H9 (cell line): ENCODE data around the gene SGIP1. TPM values are rescaled to one million over a fixed set of nuclear protein-coding genes. Genes with fewer than 3 reads are reported as not detected.

ENCODE experiments used
- DNase-seq: peaks from one replicate; pipeline ENCODE4 v3.0.0-alpha.2; 2017
- H2AFZ ChIP-seq: one replicate; pipeline ENCODE4 v1.6.1; 2013; ENCODE audit warnings: mild to moderate bottlenecking, low read length, control low read depth, moderate library complexity
- H2AK5ac ChIP-seq: 2 replicates; pipeline ENCODE4 v1.6.1; 2013; ENCODE audit warnings: low read length, control low read depth, mixed read lengths; ENCODE audit not compliant: insufficient read length
- H2BK120ac ChIP-seq: one replicate; pipeline ENCODE4 v1.6.1; 2013; ENCODE audit warnings: low read depth, mild to moderate bottlenecking, low read length, control low read depth, inconsistent platforms; ENCODE audit not compliant: poor library complexity, severe bottlenecking
- H2BK12ac ChIP-seq: 2 replicates; pipeline ENCODE4 v1.6.1; 2013; ENCODE audit warnings: low read length, control low read depth, mixed read lengths, low read depth; ENCODE audit not compliant: insufficient read length
- H2BK15ac ChIP-seq: 2 replicates; pipeline ENCODE4 v1.6.1; 2013; ENCODE audit warnings: low read depth, low read length, control low read depth
- H2BK20ac ChIP-seq: one replicate; pipeline ENCODE4 v1.6.1; 2013; ENCODE audit warnings: low read depth, mild to moderate bottlenecking, low read length, control low read depth, inconsistent platforms; ENCODE audit not compliant: poor library complexity, severe bottlenecking
- H2BK5ac ChIP-seq: 2 replicates; pipeline ENCODE4 v1.6.1; 2013; ENCODE audit warnings: low read length, control low read depth, mixed read lengths; ENCODE audit not compliant: insufficient read length
- H3K14ac ChIP-seq: 2 replicates; pipeline ENCODE4 v1.6.1; 2013; ENCODE audit warnings: low read length, control low read depth; ENCODE audit not compliant: insufficient read depth
- H3K18ac ChIP-seq: 2 replicates; pipeline ENCODE4 v1.6.1; 2013; ENCODE audit warnings: low read depth, mild to moderate bottlenecking, mixed read lengths, low read length, control low read depth; ENCODE audit not compliant: insufficient read length
- H3K23ac ChIP-seq: 2 replicates; pipeline ENCODE4 v1.6.1; 2013; ENCODE audit warnings: low read length, control low read depth, mixed read lengths, low read depth; ENCODE audit not compliant: insufficient read length
- H3K23me2 ChIP-seq: 2 replicates; pipeline ENCODE4 v1.6.1; 2013; ENCODE audit warnings: low read depth, mild to moderate bottlenecking, mixed read lengths, low read length, control low read depth; ENCODE audit not compliant: insufficient read length, poor library complexity, severe bottlenecking
- H3K27ac ChIP-seq: 2 replicates; pipeline ENCODE4 v1.5.1; 2013; ENCODE audit warnings: low read length, control low read depth, mixed read lengths, low read depth; ENCODE audit not compliant: insufficient read length
- H3K27me3 ChIP-seq: 2 replicates; pipeline ENCODE4 v1.6.1; 2013; ENCODE audit warnings: low read length, control low read depth, inconsistent platforms; ENCODE audit not compliant: insufficient read depth
- H3K4ac ChIP-seq: 2 replicates; pipeline ENCODE4 v1.6.1; 2013; ENCODE audit warnings: low read depth, mild to moderate bottlenecking, control low read depth, inconsistent platforms, low read length, moderate library complexity
- H3K4me1 ChIP-seq: 2 replicates; pipeline ENCODE4 v1.6.1; 2013; ENCODE audit warnings: low read length, control low read depth, inconsistent platforms; ENCODE audit not compliant: insufficient read depth
- H3K4me2 ChIP-seq: 2 replicates; pipeline ENCODE4 v1.6.1; 2013; ENCODE audit warnings: low read length, control low read depth, mixed read lengths; ENCODE audit not compliant: insufficient read length, insufficient read depth
- H3K56ac ChIP-seq: 2 replicates; pipeline ENCODE4 v1.6.1; 2013; ENCODE audit warnings: low read depth, mild to moderate bottlenecking, mixed read lengths, low read length, control low read depth; ENCODE audit not compliant: insufficient read length
- H3K79me1 ChIP-seq: 2 replicates; pipeline ENCODE4 v1.6.1; 2013; ENCODE audit warnings: low read depth, mild to moderate bottlenecking, moderate library complexity, low read length, control low read depth, inconsistent platforms; ENCODE audit not compliant: insufficient read depth, poor library complexity, severe bottlenecking
- H3K79me2 ChIP-seq: 2 replicates; pipeline ENCODE4 v1.6.1; 2013; ENCODE audit warnings: low read length, control low read depth, inconsistent platforms; ENCODE audit not compliant: insufficient read depth
- H3K9ac ChIP-seq: 2 replicates; pipeline ENCODE4 v1.6.1; 2013; ENCODE audit warnings: low read length, control low read depth, mixed read lengths; ENCODE audit not compliant: insufficient read length; ENCODE audit errors: extremely low read depth
- H3K9me3 ChIP-seq: one replicate; pipeline ENCODE4 v1.6.1; 2013; ENCODE audit warnings: low read depth, low read length, inconsistent platforms; ENCODE audit not compliant: control insufficient read depth
- H3T11ph ChIP-seq: one replicate; pipeline ENCODE4 v1.6.1; 2013; ENCODE audit warnings: mild to moderate bottlenecking, low read length, control low read depth, inconsistent platforms
- H4K20me1 ChIP-seq: one replicate; pipeline ENCODE4 v1.6.1; 2013; ENCODE audit not compliant: control insufficient read depth, insufficient read length, insufficient read depth
- H4K5ac ChIP-seq: 2 replicates; pipeline ENCODE4 v1.6.1; 2013; ENCODE audit warnings: low read depth, mild to moderate bottlenecking, mixed read lengths, low read length, control low read depth; ENCODE audit not compliant: insufficient read length
- H4K8ac ChIP-seq: replicated peaks from 2 replicates; pipeline ENCODE4 v1.6.1; 2013; ENCODE audit warnings: low read length, control low read depth, mixed read lengths, low read depth; ENCODE audit not compliant: insufficient read length
- H4K91ac ChIP-seq: 2 replicates; pipeline ENCODE4 v1.6.1; 2013; ENCODE audit warnings: low read depth, mild to moderate bottlenecking, moderate library complexity, mixed read lengths, low read length, control low read depth; ENCODE audit not compliant: insufficient read length
- H3K27ac Mint-ChIP-seq, 3 experiments: 2 replicates in 2 of 3; 3 replicates in 1 of 3; pipeline ENCODE4 v1.8.0; 2020 to 2021; ENCODE audit warnings: mixed read lengths in 3 of 3, mild to moderate bottlenecking in 1 of 3, moderate library complexity in 1 of 3
- H3K27me3 Mint-ChIP-seq: 2 replicates; pipeline ENCODE4 v1.8.0; 2021; ENCODE audit warnings: low read depth, mild to moderate bottlenecking, moderate library complexity, mixed read lengths
- H3K36me3 Mint-ChIP-seq, 3 experiments: 2 replicates in 2 of 3; 3 replicates in 1 of 3; pipeline ENCODE4 v1.8.0; 2020 to 2021; ENCODE audit warnings: low read depth in 3 of 3, mixed read lengths in 3 of 3; ENCODE audit not compliant: insufficient read depth in 1 of 3
- H3K4me1 Mint-ChIP-seq, 2 experiments: 2 replicates each; pipeline ENCODE4 v1.8.0; 2020; ENCODE audit warnings: mixed read lengths in 2 of 2
- H3K4me3 Mint-ChIP-seq, 2 experiments: 2 replicates in 1 of 2; 3 replicates in 1 of 2; pipeline ENCODE4 v1.8.0; 2020 to 2021; ENCODE audit warnings: mild to moderate bottlenecking in 2 of 2, mixed read lengths in 2 of 2, moderate library complexity in 1 of 2
- H3K9me3 Mint-ChIP-seq, 2 experiments: 2 replicates in 1 of 2; 3 replicates in 1 of 2; pipeline ENCODE4 v1.8.0; 2020; ENCODE audit warnings: mild to moderate bottlenecking in 2 of 2, mixed read lengths in 2 of 2, moderate library complexity in 1 of 2
- WGBS: extraction: QIAGEN DNeasy Blood & Tissue Kit; methylation state at CpG from one replicate; pipeline ENCODE4 v1.1.7; 2013; ENCODE audit warnings: missing lambda C conversion rate, low lambda C conversion rate, mixed read lengths; ENCODE audit not compliant: insufficient read length; ENCODE audit errors: extremely low coverage; 5-methylcytosine and 5-hydroxymethylcytosine counted together
- total RNA-seq: library from RNA; stranded (reverse); gene quantifications from 2 replicates; pipeline ENCODE4 v1.2.1, GENCODE V29; 2021
- TF ChIP-seq, protein P1 (sequence below): fragments of 200-600 bp; sonication (generic); conservative IDR thresholded peaks from 3 replicates; pipeline ENCODE4 v1.8.0; 2021; ENCODE audit warnings: antibody characterized with exemption, mild to moderate bottlenecking

Gene SGIP1
- total RNA-seq, 1 experiment from 2014 or later: 1.5 TPM

DNA sequence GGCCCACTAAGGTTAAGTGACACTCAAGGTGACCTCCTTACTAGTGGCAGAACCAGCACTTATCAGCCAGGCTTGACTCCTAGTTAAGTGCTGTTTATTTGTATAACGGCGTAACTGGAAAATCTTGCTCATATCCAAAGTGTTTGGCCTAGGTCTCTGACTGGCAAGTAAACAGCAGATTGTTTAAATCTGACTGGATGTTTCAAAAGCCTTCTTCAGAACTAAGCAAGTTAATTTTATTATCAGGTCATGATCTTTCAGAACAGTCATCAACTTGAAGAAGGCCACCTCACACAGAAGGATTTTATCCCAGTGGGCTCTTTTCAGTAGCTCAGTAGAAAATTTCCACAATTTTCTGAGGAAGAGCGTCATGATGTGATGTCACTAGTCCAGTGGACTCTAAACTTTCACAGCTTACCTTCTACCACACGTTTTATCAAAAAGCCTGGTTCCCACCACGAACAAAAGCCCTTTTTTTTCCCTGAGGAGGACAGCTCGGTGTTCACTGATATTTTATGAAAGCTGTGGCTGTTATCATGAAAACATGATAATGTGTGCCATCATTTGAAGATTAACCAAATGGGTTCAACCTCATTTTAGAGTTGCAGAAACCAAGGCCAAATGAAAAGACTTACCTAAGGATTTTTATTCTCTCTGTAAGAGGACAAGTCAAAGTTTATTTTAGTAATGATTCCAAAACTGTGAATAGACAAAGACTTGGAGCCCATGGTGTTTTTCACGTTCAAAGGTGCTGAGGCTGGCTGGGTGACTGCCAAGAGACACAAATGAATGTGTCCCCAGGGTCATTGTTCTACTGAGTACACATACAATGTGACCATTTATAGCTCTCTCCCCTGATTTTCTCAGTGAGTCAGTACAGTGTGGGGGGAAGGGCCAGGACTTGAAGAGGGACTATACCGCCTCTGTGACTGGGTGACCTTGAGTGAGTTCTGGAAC lies 9.1 kb downstream of the SGIP1 start:
- H3T11ph ChIP-seq: no peak overlapping the region
- H2BK5ac ChIP-seq: no peak overlapping the region
- H3K27me3 ChIP-seq: no peaks in the 10 kb centered on the region
- H3K4me3 Mint-ChIP-seq: no peak overlapping the region
- H3K27ac ChIP-seq: no peak overlapping the region
- no peak overlapping the region for H3K23ac ChIP-seq
- H2BK15ac ChIP-seq: no peak overlapping the region
- peaks cover 10 to 19% of the 10 kb centered on the region in 2 experiments for H3K4me1 Mint-ChIP-seq
- H2AK5ac ChIP-seq: no peak overlapping the region
- no peak overlapping the region for H3K9ac ChIP-seq
- no peak overlapping the region for H2BK20ac ChIP-seq
- H3K23me2 ChIP-seq: no peaks in the 10 kb centered on the region
- H2AFZ ChIP-seq: no peak overlapping the region
- no CpG with 5 or more reads among the region's 8 CpGs for WGBS
- H3K14ac ChIP-seq: no peak overlapping the region
- peaks cover 5% of the 10 kb centered on the region for H3K4me1 ChIP-seq
- no peak overlapping the region for H3K4ac ChIP-seq
- no peaks in the 10 kb centered on the region for H3K27me3 Mint-ChIP-seq
- H3K9me3 Mint-ChIP-seq: no peaks in the 10 kb centered on the region
- no peaks in the 10 kb centered on the region for H3K9me3 ChIP-seq
- DNase-seq: no peak
- no peaks in the 10 kb centered on the region for H3K36me3 Mint-ChIP-seq
- H3K27ac Mint-ChIP-seq: no peak overlapping the region
- TF ChIP-seq, protein P1, sequence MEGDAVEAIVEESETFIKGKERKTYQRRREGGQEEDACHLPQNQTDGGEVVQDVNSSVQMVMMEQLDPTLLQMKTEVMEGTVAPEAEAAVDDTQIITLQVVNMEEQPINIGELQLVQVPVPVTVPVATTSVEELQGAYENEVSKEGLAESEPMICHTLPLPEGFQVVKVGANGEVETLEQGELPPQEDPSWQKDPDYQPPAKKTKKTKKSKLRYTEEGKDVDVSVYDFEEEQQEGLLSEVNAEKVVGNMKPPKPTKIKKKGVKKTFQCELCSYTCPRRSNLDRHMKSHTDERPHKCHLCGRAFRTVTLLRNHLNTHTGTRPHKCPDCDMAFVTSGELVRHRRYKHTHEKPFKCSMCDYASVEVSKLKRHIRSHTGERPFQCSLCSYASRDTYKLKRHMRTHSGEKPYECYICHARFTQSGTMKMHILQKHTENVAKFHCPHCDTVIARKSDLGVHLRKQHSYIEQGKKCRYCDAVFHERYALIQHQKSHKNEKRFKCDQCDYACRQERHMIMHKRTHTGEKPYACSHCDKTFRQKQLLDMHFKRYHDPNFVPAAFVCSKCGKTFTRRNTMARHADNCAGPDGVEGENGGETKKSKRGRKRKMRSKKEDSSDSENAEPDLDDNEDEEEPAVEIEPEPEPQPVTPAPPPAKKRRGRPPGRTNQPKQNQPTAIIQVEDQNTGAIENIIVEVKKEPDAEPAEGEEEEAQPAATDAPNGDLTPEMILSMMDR: no peak
- H2BK12ac ChIP-seq: no peak overlapping the region
- H3K79me1 ChIP-seq: no peaks in the 10 kb centered on the region
- no peak overlapping the region for H4K91ac ChIP-seq
- no peak overlapping the region for H2BK120ac ChIP-seq
- H3K4me2 ChIP-seq: no peak overlapping the region
- no peak overlapping the region for H3K56ac ChIP-seq
- H3K18ac ChIP-seq: no peak overlapping the region
- H4K5ac ChIP-seq: no peak overlapping the region
- H4K20me1 ChIP-seq: no peaks in the 10 kb centered on the region
- H3K79me2 ChIP-seq: no peaks in the 10 kb centered on the region
- H4K8ac ChIP-seq: no peak overlapping the region
